CD4-positive, alpha-beta T cell treated with Interleukin-21 for 1 hour (primary cell): Measurements from ENCODE around the gene USP16.

Source experiments
- DNase-seq: peaks from one replicate; pipeline ENCODE4 v3.0.0-alpha.2; 2020

Gene USP16

DNA sequence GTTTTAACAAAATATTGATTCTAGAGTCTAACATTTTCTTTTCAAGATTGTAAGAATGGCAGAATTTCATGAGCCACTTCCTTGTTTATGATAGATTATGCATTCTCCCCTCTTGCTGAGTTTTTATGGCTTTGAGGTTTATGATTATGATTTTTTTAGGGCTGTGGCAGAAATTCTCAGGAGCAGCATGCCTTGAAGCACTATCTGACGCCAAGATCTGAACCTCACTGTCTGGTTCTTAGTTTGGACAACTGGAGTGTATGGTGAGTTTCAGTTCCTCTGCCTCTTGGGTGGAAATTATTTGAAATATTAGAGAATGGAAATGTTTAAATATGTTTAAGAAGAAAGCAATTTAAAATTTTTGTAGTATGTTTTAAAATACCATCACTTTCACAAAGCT is 10.2 kb downstream of the USP16 start:
- no peak for DNase-seq

DNA sequence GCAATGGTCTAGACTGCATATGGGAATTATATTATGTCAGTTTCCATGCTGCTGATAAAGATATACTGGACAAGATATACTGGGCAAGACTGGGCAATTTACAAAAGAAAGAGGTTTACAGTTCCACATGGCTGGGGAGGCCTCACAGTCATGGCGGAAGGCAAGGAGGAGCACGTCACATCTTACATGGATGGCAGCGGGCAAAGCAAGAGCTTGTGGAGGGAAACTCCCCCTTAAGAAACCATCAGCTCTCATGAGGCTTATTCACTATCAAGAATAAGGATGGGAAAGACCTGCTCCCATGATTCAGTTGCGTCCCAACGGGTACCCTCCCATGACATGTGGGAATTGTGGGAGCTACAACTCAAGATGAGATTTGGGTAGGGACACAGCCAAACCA is 27.8 kb downstream of the USP16 start:
- no peak for DNase-seq

- no peak for DNase-seq
Measured at GRCh38 chr21:29053011-29053553, 28.6 kb downstream of the USP16 start.

DNA sequence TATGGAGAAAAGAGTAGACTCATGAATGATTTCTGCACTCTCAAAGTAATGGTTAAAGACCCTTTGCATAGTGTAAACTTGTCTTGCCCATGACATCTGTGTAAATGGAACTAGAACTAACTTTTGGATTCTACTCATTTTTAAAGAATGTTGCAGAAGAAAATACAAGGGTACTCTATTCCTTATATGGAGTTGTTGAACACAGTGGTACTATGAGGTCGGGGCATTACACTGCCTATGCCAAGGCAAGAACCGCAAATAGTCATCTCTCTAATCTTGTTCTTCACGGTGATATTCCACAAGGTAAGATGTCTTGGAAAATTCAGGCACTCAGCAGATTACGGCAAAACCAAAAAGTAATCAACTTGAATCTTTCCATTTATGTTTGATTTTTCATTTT is 29.2 kb downstream of the USP16 start:
- DNase-seq = no peak

DNA sequence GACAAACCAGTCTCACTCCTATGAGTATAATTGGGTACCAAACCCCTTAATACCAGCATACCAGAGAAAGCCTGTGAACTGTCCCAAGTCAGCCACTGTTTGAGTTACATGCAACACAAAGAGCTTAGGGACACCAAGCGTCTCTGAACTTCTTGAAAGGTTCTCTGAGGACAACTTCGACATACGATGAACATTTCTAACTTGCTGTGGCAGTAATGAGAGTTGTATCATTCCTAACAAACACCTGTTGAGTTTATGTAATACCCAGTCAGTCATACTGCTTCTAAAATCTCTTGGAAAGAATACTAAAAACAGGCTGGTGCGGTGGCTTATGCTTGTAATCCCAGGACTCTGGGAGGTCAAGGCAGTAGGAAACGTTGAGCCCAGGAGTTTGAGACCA is 30.6 kb downstream of the USP16 start:
- no peak for DNase-seq

DNA sequence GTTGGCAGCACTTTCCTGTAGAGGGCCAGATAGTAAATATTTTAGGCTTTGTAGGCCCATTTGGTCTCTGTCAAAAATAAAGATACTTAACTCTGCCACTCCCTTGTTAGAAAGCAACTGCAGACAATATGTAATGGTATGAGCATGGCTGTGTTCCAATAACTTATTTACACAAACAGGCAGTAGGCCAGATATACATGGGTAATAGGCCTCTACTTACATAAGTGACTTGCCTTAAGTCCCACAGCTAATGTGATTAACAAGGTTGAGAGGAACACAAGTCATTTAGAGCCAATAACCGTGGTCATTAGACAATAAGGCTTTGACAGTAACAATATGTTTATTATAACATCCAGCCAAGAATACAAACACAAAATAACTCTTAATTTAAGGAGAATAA is 31.5 kb downstream of the USP16 start:
- no peak for DNase-seq

GRCh38 chr21:29056538-29057050 is 32.1 kb downstream of the USP16 start:
- no peak for DNase-seq

DNA sequence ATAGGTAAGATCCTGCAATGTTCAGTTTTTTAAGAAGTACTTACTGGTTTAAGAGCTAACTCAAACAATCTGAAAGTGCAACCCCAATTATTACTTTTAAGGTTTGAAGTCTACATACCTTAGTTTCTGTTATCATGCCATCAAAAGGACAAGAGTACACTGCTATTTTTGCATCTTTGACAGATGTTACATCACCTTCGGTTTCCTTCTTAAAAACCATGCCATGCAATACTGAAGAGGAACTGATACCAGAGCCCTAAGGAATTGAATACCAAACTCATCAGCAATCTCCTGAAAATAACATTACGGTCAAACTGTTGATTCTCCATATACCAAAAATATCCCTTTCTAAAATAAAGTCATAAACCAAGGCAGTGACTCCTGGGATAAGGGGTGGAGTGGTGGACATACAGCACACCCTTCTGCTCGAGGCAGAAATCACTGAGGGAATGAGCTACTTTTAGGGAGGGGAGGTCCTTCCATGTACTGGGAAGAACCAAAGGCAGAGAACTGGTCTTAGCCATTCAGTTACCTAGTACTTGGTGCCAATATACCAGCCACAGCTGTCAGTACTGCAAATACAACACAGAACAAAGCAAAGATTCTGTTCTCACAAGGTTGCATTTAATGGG is 40.5 kb downstream of the USP16 start:
- no peak for DNase-seq

- DNase-seq = no peak
Measured at GRCh38 chr21:29072873-29073221, 48.4 kb downstream of the USP16 start.

- peak; percentile 99 for DNase-seq
Measured at GRCh38 chr21:29073222-29074006, 48.9 kb downstream of the USP16 start, which contains the start of gene CCT8. CCT8 (minus strand) TSS chr21:29073648; CDS start chr21:29073590, 58 bp downstream.

- DNase-seq = no peak
Measured at GRCh38 chr21:29074007-29074376, 49.5 kb downstream of the USP16 start.

DNA sequence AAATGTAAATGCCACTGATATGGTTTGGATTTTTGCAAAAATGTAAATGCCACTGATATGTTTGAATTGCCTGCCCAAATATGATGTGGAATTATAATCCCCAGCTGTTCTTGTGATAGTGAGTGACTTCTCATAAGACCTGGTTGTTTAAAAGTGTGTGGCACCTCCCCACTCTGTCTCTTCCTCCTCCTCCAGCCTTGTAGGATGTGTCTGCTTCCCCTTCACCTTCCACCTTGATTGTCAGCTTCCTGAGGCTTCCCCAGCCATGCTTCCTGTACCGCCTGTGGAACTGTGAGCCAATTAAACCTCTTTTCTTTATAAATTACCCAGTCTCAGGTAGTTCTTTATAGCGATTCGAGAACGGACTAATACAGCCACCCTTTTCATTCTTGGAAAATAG is 50.3 kb downstream of the USP16 start:
- no peak for DNase-seq

GRCh38 chr21:29075706-29076466 is 51.4 kb downstream of the USP16 start:
- DNase-seq = no peak

DNA sequence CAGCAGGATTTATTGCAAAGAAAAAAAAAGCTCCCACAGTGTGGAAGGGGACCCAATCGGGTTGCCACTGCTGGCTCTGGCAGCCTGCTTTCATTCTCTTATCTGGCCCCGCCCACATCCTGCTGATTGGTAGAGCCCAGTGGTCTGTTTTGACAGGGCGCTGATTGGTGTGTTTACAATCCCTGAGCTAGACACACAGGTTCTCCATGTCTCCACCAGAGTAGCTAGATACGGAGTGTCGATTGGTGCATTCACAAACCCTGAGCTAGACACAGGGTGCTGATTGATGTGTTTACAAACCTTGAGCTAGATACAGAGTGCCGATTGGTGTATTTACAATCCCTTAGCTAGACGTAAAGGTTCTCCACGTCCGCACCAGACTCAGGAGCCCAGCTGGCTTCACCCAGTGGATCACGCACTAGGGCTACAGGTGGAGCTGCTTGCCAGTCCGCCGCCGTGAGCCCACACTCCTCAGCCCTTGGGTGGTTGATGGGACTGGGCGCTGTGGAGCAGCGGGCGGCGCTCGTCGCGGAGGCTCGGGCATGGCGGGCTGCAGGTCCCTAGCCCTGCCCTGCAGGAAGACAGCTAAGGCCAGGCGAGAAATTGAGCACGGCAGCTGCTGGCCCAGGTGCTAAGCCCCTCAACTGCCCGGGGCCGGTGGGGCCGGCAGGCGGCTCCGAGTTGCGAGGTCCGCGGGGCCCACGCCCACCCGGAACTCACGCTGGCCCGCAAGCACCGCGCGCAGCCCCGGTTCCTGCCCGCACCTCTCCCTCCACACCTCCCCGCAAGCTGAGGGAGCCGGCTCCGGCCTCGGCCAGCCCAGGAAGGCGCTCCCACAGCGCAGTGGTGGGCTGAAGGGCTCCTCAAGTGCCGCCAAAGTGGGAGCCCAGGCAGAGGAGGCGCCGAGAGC is 52.5 kb downstream of the USP16 start:
- DNase-seq = peak; percentile 92

GRCh38 chr21:29077651-29078090 is 53.2 kb downstream of the USP16 start:
- peak; percentile 27 for DNase-seq

GRCh38 chr21:29078869-29079767 is 54.6 kb downstream of the USP16 start:
- DNase-seq = peak; percentile 64

GRCh38 chr21:29080454-29080941 is 56.0 kb downstream of the USP16 start:
- peak; percentile 56 for DNase-seq

DNA sequence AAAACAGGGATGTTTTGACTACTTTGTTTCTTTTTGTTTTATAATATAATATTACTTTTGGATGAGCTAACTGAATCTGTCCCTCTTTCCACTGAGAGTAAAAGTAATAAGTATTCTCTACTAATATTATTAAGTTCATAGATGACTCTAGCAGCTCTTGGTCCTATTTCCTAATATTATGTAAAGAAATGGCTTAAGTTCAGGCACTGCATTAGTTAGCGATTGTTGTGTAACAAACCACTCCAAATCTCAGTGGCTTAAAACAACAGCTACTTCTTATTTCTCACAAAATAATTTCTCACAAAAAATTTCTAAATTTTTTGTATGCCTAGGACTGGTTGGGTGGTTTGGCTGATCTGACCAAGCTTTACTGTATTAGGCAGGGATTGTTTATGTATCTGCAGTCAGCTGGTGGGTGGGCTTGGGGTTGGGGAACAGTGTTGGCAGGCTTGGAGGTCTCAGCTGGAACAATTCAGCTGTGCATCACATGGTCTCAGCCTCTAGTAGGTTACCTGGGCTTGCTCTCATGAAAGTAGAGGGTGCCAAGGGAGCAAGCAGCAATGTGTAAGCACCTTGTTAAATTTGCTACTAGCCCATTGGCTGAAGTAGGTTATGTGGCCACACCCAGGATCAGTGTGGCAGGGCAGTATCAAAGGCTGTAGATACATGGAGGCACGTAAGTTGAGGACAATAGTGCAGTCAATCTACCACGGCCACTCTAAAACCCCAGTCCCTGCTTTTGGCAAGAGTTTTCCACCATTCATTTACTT is 57.8 kb downstream of the USP16 start:
- no peak for DNase-seq

DNA sequence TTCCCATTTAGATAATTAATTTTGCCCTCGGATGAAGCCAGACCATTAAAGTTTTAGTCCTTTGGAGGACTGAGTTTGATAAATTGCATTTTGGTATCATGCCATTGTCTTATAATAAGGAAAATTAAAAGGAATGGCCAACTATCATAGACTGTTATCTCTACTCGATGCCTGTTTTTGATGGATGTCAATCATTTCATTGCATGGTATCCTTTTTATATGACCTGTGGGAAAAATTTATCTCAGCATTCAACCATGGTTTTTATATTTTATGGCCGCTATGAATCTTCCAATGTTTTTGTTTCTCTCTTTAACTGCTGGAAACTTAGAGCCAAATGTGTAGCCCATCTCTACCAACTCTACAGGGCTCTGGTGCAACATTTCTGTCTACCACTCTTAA is 58.8 kb downstream of the USP16 start:
- DNase-seq = no peak

DNA sequence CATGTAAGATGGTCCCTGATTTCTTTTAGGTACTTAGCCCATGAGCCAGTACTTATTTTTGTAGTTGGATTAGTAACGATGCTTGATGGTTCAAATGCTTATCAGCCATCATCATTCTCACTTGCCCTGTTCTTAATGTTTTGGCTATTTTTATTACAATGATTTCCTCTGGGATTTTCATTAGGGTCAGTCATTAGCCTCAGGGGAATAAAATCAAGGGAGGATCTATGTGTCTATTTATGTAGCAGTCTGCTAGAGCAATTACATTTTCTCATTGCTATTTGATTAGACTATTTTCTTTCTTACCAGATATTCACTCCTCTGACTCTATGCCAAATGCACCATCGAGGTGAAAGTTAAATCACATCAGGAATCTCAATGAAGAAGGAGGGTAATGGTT is 59.9 kb downstream of the USP16 start:
- DNase-seq = no peak
